ENCODE results near the gene PRSS1.
"Not testable (repeated sequence)": the region's sequence is repeated elsewhere in the genome, so short reads cannot be mapped to it uniquely, and the experiment has no call there.

PRSS1 gene

DNA sequence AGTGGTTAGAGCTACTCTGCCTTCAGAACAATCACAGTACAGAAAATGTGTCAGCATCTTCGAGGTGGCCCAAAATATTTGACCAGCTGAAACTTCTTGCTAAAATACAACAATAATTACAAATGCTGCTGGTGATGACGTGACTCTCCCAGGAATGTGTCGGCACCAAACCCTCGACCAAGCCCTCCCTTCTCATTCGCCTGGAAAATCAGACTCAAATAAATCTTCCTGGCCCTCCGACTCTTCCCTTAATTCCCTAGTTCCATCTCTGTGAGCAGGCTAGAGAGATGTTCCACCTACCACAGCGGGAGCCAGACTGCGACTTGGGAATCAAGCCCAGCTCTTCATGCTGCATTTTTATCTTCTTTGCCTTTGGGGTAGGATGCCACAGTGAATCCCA, 25.6 kb downstream of the PRSS1 start:
- H3K4me3 ChIP-seq (ENCODE audit: low read depth, low read length): no peak overlapping the region
- DNase-seq (ENCODE audit: low read depth): no peak
- TF ChIP-seq, protein P1, sequence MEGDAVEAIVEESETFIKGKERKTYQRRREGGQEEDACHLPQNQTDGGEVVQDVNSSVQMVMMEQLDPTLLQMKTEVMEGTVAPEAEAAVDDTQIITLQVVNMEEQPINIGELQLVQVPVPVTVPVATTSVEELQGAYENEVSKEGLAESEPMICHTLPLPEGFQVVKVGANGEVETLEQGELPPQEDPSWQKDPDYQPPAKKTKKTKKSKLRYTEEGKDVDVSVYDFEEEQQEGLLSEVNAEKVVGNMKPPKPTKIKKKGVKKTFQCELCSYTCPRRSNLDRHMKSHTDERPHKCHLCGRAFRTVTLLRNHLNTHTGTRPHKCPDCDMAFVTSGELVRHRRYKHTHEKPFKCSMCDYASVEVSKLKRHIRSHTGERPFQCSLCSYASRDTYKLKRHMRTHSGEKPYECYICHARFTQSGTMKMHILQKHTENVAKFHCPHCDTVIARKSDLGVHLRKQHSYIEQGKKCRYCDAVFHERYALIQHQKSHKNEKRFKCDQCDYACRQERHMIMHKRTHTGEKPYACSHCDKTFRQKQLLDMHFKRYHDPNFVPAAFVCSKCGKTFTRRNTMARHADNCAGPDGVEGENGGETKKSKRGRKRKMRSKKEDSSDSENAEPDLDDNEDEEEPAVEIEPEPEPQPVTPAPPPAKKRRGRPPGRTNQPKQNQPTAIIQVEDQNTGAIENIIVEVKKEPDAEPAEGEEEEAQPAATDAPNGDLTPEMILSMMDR (IDR thresholded peaks at IDR 0.05; ENCODE audit: control insufficient read depth, extremely low read depth, insufficient read depth): no peak

DNA sequence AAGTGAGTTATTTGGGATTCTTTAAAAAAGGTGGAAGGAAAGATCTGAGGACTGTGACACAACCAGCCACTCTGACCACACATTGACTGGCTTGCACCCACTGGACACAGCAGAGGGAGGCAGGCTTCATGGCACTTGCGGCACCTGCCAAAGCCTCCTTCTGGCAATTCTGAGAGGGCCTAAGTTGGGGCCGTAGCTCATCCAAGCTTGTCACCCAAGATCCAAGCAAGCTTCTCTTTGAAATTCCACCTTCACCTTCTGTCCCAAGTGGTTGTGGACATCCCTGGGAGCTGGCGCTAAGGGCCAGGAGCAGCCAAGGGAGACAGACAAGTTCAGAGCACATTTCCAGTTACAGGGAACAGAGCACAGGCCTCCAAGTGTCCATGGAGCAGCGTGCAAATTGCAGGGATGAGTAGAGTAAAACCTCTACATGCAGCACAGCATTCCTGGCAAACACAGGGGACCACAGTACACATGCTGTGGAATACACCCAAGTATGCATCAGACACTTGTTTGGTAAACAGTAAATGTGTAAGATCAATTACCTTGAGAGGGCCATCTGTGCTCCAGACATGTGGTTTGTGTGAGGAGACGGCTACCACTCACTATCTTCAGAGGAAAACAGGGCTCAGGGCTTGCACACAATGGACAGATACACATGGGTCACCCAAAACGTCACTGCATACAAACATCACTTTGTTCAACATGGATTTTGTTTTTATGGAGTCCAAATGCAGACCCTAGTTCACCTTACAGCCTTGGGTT, 26.3 kb downstream of the PRSS1 start:
- H3K4me3 ChIP-seq (ENCODE audit: low read depth, low read length): not testable (repeated sequence)

GRCh38 chr7:142776206-142776844, 27.1 kb downstream of the PRSS1 start:
- DNase-seq (ENCODE audit: low read depth): no peak
- TF ChIP-seq, protein P1 (IDR thresholded peaks at IDR 0.05; ENCODE audit: control insufficient read depth, extremely low read depth, insufficient read depth): no peak

More for the DNA sequence above, 26.3 kb downstream of the PRSS1 start:
- DNase-seq (ENCODE audit: low read depth): not testable (repeated sequence)

GRCh38 chr7:142776845-142777225, 27.6 kb downstream of the PRSS1 start:
- DNase-seq (ENCODE audit: low read depth); H3K4me3 ChIP-seq (ENCODE audit: low read depth, low read length): not testable (repeated sequence)

More at GRCh38 chr7:142776206-142776844, 27.1 kb downstream of the PRSS1 start:
- H3K4me3 ChIP-seq (ENCODE audit: low read depth, low read length): no peak overlapping the region

DNA sequence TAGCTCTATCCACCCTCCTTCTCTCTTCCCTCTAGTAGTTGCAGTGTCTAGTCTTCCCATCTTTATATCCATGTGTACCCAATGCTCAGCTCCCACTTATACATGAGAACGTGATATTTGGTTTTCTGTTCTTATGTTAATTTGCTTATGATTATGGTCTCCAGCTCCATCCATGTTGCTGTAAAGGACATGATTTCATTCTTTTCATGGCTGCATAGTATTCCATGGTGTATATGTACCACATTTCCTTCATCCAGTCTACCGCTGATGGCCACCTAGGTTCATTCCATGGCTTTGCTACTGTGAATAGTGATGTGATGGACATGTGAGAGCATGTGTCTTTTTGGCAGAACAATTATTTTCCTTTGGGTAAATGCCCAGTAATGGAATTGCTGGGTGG, 28.0 kb downstream of the PRSS1 start:
- TF ChIP-seq, protein P1 (IDR thresholded peaks at IDR 0.05; ENCODE audit: control insufficient read depth, extremely low read depth, insufficient read depth): no peak
- H3K4me3 ChIP-seq (ENCODE audit: low read depth, low read length): no peak overlapping the region
- DNase-seq (ENCODE audit: low read depth): no peak

DNA sequence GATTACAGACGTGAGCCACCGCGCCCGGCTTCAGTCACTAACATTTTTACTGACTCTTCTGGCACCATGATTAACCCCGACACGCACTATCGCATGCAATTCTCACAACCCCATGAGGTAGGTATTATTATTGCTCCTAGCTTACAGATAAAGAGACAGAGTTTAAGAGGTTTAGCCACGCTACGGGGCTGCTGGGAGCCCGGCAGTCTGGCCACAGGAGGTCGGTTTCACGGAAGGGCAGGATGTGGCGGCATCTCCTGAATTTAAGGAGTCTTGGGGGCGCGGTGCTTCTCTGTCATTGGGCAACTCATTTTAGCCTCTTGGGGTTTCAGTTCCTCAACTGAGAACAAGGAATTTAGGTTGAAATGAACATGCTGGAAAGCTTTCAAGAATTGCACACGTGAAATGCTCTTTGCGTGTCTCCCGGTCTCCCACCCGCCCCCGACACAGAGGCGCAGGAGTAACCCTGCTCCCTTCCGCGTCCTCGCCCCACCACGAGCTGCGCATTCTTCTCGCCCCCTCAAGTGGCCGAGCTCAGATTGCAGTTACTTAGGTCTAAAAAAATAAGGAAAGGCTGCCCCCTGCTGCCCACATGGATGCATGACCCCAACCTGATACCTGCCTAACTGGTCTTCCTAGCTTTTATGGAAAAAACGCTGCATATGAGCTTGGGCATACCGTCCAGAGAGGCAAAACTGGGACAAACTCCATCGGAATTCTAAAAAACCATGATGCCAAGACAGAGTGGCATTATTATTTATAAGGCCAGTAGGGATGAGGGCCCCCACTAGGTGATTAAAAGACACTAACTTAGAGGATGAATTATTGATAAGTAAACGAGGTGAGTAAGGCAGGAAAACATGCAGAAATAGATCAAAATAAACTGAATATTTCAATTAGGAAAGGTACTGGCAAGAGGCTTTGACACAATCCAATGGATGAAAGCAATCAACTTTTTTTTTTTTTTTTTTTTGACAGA, 33.9 kb downstream of the PRSS1 start:
- TF ChIP-seq, protein P1 (IDR thresholded peaks at IDR 0.05; ENCODE audit: control insufficient read depth, extremely low read depth, insufficient read depth): peak; percentile 99
- DNase-seq (ENCODE audit: low read depth): peak; percentile 85
- peak overlapping the region; percentile 40 for H3K4me3 ChIP-seq (ENCODE audit: low read depth, low read length)

DNA sequence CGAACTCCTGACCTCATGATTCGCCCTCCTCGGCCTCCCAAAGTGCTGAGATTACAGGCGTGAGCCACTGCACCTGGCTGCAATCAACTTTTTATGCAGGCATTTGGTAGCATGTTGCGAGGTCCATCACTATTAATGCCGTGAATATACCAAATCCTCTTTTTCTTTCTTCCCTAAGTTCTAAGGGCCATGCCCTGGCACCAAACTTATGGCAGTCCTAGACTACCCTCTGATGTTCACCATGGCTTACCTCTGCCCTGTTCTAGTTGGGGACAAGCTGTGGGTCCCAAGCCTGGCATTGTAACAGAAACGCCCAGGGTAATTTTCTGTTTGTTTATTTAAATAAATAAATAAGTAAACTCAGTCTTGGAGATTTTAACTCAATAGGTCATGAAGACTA, 34.8 kb downstream of the PRSS1 start:
- no peak overlapping the region for H3K4me3 ChIP-seq (ENCODE audit: low read depth, low read length)
- DNase-seq (ENCODE audit: low read depth): no peak
- TF ChIP-seq, protein P1 (IDR thresholded peaks at IDR 0.05; ENCODE audit: control insufficient read depth, extremely low read depth, insufficient read depth): peak; percentile 28
